Upper lobe of left lung (tissue), 4 donors: Measurements from ENCODE around the gene TMEM135.

Experiments used
- CTCF ChIP-seq, 6 experiments: fragments of 450-650 bp in 4 of 6; fragments of 200-600 bp in 2 of 6; sonication (generic) in 2 of 6; IDR thresholded peaks; one replicate each; pipeline ENCODE4 v1.5.1; 2016 to 2019; ENCODE audit warnings: antibody characterized with exemption in 6 of 6
- POLR2A ChIP-seq, 4 donors: fragments of 450-650 bp; IDR thresholded peaks; one replicate each; pipeline ENCODE4 v1.5.1; 2016 to 2017; ENCODE audit warnings: antibody characterized with exemption in 4 of 4, mild to moderate bottlenecking in 2 of 4
- POLR2AphosphoS5 ChIP-seq, 2 donors: sonication (generic); formaldehyde crosslinking; IDR thresholded peaks; one replicate each; pipeline ENCODE4 v1.5.1; 2017; ENCODE audit warnings: antibody characterized with exemption in 2 of 2

GRCh38 chr11:87128372-87128771 is 90.6 kb downstream of the TMEM135 start:
- TF ChIP-seq CTCF (IDR thresholded peaks at IDR 0.05) (no peak), POLR2A (IDR thresholded peaks at IDR 0.05) (no peak), POLR2AphosphoS5 (IDR thresholded peaks at IDR 0.05) (no peak)
